ENCODE results near the gene RIPPLY3. TPM values are rescaled to one million over a fixed set of nuclear protein-coding genes. Genes with fewer than 3 reads are reported as not detected.
"Not testable (repeated sequence)": the region's sequence is repeated elsewhere in the genome, so short reads cannot be mapped to it uniquely, and the experiment has no call there.

The RIPPLY3 gene
- total and polyA plus RNA-seq, 11 donors: not detected

- intact Hi-C loops (cut with DNase I): loop anchor here in 4 of 10 donors (5.0 to 10.0 kb wide), 3 partner anchors 78 to 83 kb away; partner anchors contain the start of genes PIGP (in 3 of the 4) and TTC3 (in 3 of the 4)
- no peaks in the 10 kb centered on the region for H3K36me3 ChIP-seq
- H3K9me3 ChIP-seq: no peaks in the 10 kb centered on the region
- 23 to 37% (median 25%) methylated on average over 33 to 38 of the region's 38 CpGs for WGBS, 4 donors
- no peak for DNase-seq
- peaks cover 0 to 16% (median 3%) of the 10 kb centered on the region in 9 donors for H3K27me3 ChIP-seq
- peak overlapping the region in 1 of 12 donors; percentile 20 for H3K4me3 ChIP-seq
- H3K27ac ChIP-seq: no peak overlapping the region
- TF ChIP-seq CTCF (IDR thresholded peaks at IDR 0.05): no peak
- TF ChIP-seq POLR2A (IDR thresholded peaks at IDR 0.05): no peak
- no peak for ATAC-seq
- peaks cover 0 to 6% (median 0%) of the 10 kb centered on the region in 12 donors for H3K4me1 ChIP-seq
Observed at GRCh38 chr21:36994501-36995158, 11.9 kb upstream of the RIPPLY3 start.

GRCh38 chr21:36995285-36995684 is 11.2 kb upstream of the RIPPLY3 start:
- WGBS, 4 donors: 91 to 96% (median 95%) methylated on average over 12 of the region's 12 CpGs
- not testable (repeated sequence) for H3K4me3 ChIP-seq, H3K27ac ChIP-seq, ATAC-seq, DNase-seq, H3K4me1 ChIP-seq, H3K36me3 ChIP-seq, H3K9me3 ChIP-seq
- intact Hi-C loops (cut with DNase I): loop anchor here in 1 of 10 donors (10.0 kb wide), 1 partner anchor 80 kb away; the partner anchor contains the start of genes PIGP and TTC3
- peaks cover 0 to 16% (median 3%) of the 10 kb centered on the region in 9 donors for H3K27me3 ChIP-seq

- no peaks in the 10 kb centered on the region for H3K9me3 ChIP-seq
- TF ChIP-seq POLR2A (IDR thresholded peaks at IDR 0.05) (no peak), CTCF (IDR thresholded peaks at IDR 0.05) (no peak)
Observed at GRCh38 chr21:36999131-36999898, 7.2 kb upstream of the RIPPLY3 start.

GRCh38 chr21:37000381-37000780 is 6.1 kb upstream of the RIPPLY3 start:
- no peak overlapping the region for H3K27ac ChIP-seq
- DNase-seq (no peak), ATAC-seq (no peak)
- H3K4me1 ChIP-seq: no peaks in the 10 kb centered on the region
- peaks cover 0 to 2% (median 0%) of the 10 kb centered on the region in 9 donors for H3K27me3 ChIP-seq
- H3K36me3 ChIP-seq: no peaks in the 10 kb centered on the region
- H3K9me3 ChIP-seq: no peaks in the 10 kb centered on the region
- H3K4me3 ChIP-seq: no peak overlapping the region
- WGBS, 4 donors: 83 to 93% (median 89%) methylated on average over 4 of the region's 4 CpGs
- intact Hi-C loops (cut with DNase I): no loop called here
- TF ChIP-seq CTCF (IDR thresholded peaks at IDR 0.05) (no peak), POLR2A (IDR thresholded peaks at IDR 0.05) (no peak)

More at GRCh38 chr21:36999131-36999898, 7.2 kb upstream of the RIPPLY3 start:
- Histone ChIP-seq H3K36me3 (no peaks in the 10 kb centered on the region), H3K27me3 (peaks cover 0 to 6% (median 0%) of the 10 kb centered on the region in 9 donors), H3K27ac (no peak overlapping the region), H3K4me1 (no peaks in the 10 kb centered on the region), H3K4me3 (no peak overlapping the region)
- intact Hi-C loops (cut with DNase I): loop anchor here in 1 of 10 donors (10.0 kb wide), 1 partner anchor 75 kb away; the partner anchor contains the start of genes PIGP and TTC3
- ATAC-seq: no peak
- 85 to 90% (median 89%) methylated on average over 11 of the region's 11 CpGs for WGBS, 4 donors
- no peak for DNase-seq
